Central memory CD8-positive, alpha-beta T cell (primary cell): ENCODE results near the gene RDH5.

Experiments used
- ATAC-seq: fragments of 150-1000 bp; cut with Tn5 transposase; replicated peaks from 2 replicates; pipeline ENCODE4 v1.10.0; 2022; ENCODE audit warnings: mild to moderate bottlenecking, moderate FRiP score, moderate number of reproducible peaks; ENCODE audit not compliant: poor library complexity, severe bottlenecking; ENCODE audit errors: extremely low read depth
- DNase-seq, 2 donors: peaks; one replicate each; pipeline ENCODE4 v3.0.0; 2021; ENCODE audit warnings: low spot score in 2 of 2
- H3K27ac Mint-ChIP-seq: one replicate; pipeline ENCODE4 v1.8.0; 2022; ENCODE audit warnings: low read depth, mild to moderate bottlenecking, moderate library complexity, mixed read lengths
- H3K27me3 Mint-ChIP-seq: one replicate; pipeline ENCODE4 v1.8.0; 2022; ENCODE audit warnings: mixed read lengths
- H3K36me3 Mint-ChIP-seq: one replicate; pipeline ENCODE4 v1.8.0; 2022; ENCODE audit warnings: mild to moderate bottlenecking, moderate library complexity, mixed read lengths; ENCODE audit not compliant: insufficient read depth
- H3K4me1 Mint-ChIP-seq: one replicate; pipeline ENCODE4 v1.8.0; 2022; ENCODE audit warnings: mixed read lengths
- H3K4me3 Mint-ChIP-seq: one replicate; pipeline ENCODE4 v1.8.0; 2022; ENCODE audit warnings: mild to moderate bottlenecking, moderate library complexity, mixed read lengths
- H3K9me3 Mint-ChIP-seq: one replicate; pipeline ENCODE4 v1.8.0; 2022; ENCODE audit warnings: mixed read lengths

RDH5 gene

GRCh38 chr12:55762646-55763045 is 42.5 kb downstream of the RDH5 start:
- Mint-ChIP-seq H3K27ac (no peak overlapping the region), H3K27me3 (no peaks in the 10 kb centered on the region), H3K36me3 (peaks cover 38% of the 10 kb centered on the region), H3K9me3 (no peaks in the 10 kb centered on the region), H3K4me1 (peaks cover 19% of the 10 kb centered on the region), H3K4me3 (no peak overlapping the region)
- no peak for ATAC-seq
- no peak for DNase-seq

GRCh38 chr12:55765736-55766290 is 45.6 kb downstream of the RDH5 start:
- Mint-ChIP-seq H3K4me1 (peaks cover 23% of the 10 kb centered on the region), H3K9me3 (no peaks in the 10 kb centered on the region), H3K36me3 (peaks cover 24% of the 10 kb centered on the region), H3K27me3 (no peaks in the 10 kb centered on the region), H3K27ac (no peak overlapping the region), H3K4me3 (no peak overlapping the region)
- no peak for ATAC-seq
- no peak for DNase-seq

DNA sequence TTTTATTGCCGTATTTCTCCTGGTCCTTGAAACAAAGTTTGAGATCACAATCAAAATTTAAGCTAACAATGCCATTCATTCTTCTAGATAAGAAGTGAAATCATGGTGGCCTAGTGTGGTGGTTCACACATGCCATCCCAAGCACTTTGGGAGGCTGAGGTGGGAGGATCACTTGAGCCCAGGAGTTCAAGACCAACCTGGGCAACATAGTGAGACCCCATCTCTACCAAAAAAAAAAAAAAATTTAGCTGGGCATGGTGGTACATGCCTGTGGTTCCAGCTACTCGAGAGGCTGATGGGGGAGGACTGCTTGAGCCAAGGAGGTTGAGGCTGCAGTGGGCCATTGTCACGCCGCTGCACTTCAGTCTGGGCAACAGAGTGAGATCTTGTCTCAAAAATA is 47.0 kb downstream of the RDH5 start:
- ATAC-seq (no peak), DNase-seq (no peak)
- peaks cover 34% of the 10 kb centered on the region for H3K36me3 Mint-ChIP-seq
- H3K4me3 Mint-ChIP-seq = no peak overlapping the region
- H3K27ac Mint-ChIP-seq = no peak overlapping the region
- no peaks in the 10 kb centered on the region for H3K27me3 Mint-ChIP-seq
- H3K4me1 Mint-ChIP-seq = peaks cover 28% of the 10 kb centered on the region
- no peaks in the 10 kb centered on the region for H3K9me3 Mint-ChIP-seq

- H3K36me3 Mint-ChIP-seq = peaks cover 35% of the 10 kb centered on the region
- DNase-seq = no peak
- no peaks in the 10 kb centered on the region for H3K27me3 Mint-ChIP-seq
- no peaks in the 10 kb centered on the region for H3K9me3 Mint-ChIP-seq
- no peak overlapping the region for H3K4me3 Mint-ChIP-seq
- H3K4me1 Mint-ChIP-seq = peaks cover 32% of the 10 kb centered on the region
- no peak overlapping the region for H3K27ac Mint-ChIP-seq
- no peak for ATAC-seq
Observed at GRCh38 chr12:55771736-55772135, 51.5 kb downstream of the RDH5 start.
